ENCODE measurements around the gene TRERF1. TPM values are rescaled to one million over a fixed set of nuclear protein-coding genes. Genes with fewer than 3 reads are reported as not detected.
"Not testable (repeated sequence)": the region's sequence is repeated elsewhere in the genome, so short reads cannot be mapped to it uniquely, and the experiment has no call there.

Gene TRERF1
- total RNA-seq, 1 experiment from 2014 or later: 14.5 TPM

DNA sequence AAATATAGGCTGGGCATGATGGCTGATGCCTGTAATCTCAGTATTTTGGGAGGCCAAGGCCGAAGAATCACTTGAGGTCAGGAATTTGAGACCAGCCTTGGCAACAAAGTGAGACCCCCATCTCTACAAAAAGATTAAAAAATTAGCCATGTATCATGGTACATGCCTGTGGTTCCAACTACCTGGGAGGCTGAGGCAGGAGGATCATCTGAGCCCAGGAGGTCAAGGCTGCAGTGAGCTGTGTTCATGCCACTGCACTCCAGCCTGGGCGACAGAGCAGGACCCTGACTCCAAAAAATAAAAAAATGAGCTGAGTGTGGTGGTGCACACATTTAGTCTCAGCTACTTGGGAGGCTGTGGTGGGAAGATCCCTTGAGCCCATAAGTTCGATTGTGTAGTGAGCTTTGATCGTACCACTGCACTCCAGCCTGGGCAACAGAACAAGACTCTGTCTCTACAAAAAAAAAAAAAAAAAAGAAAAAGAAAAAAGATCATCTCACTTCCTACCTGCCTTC lies 246.9 kb downstream of the TRERF1 start:
- no peak overlapping the region for H3K4me2 ChIP-seq
- H3K27me3 ChIP-seq (ENCODE audit: insufficient read depth, low read depth): no peaks in the 10 kb centered on the region
- TF ChIP-seq, protein P1, sequence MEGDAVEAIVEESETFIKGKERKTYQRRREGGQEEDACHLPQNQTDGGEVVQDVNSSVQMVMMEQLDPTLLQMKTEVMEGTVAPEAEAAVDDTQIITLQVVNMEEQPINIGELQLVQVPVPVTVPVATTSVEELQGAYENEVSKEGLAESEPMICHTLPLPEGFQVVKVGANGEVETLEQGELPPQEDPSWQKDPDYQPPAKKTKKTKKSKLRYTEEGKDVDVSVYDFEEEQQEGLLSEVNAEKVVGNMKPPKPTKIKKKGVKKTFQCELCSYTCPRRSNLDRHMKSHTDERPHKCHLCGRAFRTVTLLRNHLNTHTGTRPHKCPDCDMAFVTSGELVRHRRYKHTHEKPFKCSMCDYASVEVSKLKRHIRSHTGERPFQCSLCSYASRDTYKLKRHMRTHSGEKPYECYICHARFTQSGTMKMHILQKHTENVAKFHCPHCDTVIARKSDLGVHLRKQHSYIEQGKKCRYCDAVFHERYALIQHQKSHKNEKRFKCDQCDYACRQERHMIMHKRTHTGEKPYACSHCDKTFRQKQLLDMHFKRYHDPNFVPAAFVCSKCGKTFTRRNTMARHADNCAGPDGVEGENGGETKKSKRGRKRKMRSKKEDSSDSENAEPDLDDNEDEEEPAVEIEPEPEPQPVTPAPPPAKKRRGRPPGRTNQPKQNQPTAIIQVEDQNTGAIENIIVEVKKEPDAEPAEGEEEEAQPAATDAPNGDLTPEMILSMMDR (conservative IDR thresholded peaks at IDR 0.05): no peak
- no peak for TF ChIP-seq EZH2 (IDR thresholded peaks at IDR 0.05; ENCODE audit: low read depth)
- H4K20me1 ChIP-seq (ENCODE audit: insufficient read depth): no peaks in the 10 kb centered on the region
- H3K79me2 ChIP-seq (ENCODE audit: low read depth): no peaks in the 10 kb centered on the region
- peaks cover 7% of the 10 kb centered on the region for H3K4me1 ChIP-seq (replicated peaks; ENCODE audit: insufficient read depth)
- peaks cover 18% of the 10 kb centered on the region for H3K36me3 ChIP-seq (ENCODE audit: low read depth)
- H3K4me3 ChIP-seq: no peak overlapping the region
- no peak overlapping the region for H2AFZ ChIP-seq
- no peaks in the 10 kb centered on the region for H3K9me2 ChIP-seq (ENCODE audit: insufficient read depth)
- H3K27ac ChIP-seq: no peak overlapping the region
- CTCF ChIA-PET: no interaction called here
- H3K9me3 ChIP-seq (ENCODE audit: insufficient read depth, low read depth): no peaks in the 10 kb centered on the region
- DNase-seq: no peak
- no TSS peak for BruUV-seq (replicated peaks)
- POLR2A ChIA-PET (ENCODE audit: unreplicated experiment): no interaction called here
- H3F3A ChIP-seq (ENCODE audit: insufficient read depth, low read depth): peaks cover 22% of the 10 kb centered on the region; the same call in 1 of the 2 replicates
- intact Hi-C loops (cut with micrococcal nuclease; ENCODE audit: unreplicated experiment): no loop called here

DNA sequence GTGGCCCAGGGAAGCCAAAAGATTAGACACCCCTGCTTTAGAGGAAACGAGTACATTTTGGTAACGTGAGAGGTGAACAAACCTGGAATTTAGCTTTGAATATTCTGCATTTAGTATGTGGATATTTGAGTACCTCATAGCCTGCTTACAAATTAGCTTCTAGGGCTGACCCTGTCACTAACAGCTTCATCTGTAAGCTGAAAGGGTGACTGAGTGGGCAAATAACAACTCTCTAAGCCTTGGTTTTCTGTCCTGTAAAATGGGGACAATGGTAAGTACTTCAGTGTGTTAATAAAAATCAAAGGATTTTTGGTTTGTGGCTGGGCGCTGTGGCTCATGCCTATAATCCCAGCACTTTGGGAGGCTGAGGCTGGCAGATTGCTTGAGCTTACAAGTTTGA lies 248.5 kb downstream of the TRERF1 start:
- no TSS peak for BruUV-seq (replicated peaks)
- TF ChIP-seq EZH2 (IDR thresholded peaks at IDR 0.05; ENCODE audit: low read depth): no peak
- TF ChIP-seq, protein P1 (conservative IDR thresholded peaks at IDR 0.05): no peak
- no peak for DNase-seq
- POLR2A ChIA-PET (ENCODE audit: unreplicated experiment): no interaction called here
- Histone ChIP-seq H3K4me3 (no peak overlapping the region), H3K79me2 (ENCODE audit: low read depth) (no peaks in the 10 kb centered on the region), H4K20me1 (ENCODE audit: insufficient read depth) (no peaks in the 10 kb centered on the region), H3K27ac (no peak overlapping the region), H3K9me3 (ENCODE audit: insufficient read depth, low read depth) (no peaks in the 10 kb centered on the region), H2AFZ (no peak overlapping the region), H3K9me2 (ENCODE audit: insufficient read depth) (no peaks in the 10 kb centered on the region), H3K4me2 (no peak overlapping the region), H3K27me3 (ENCODE audit: insufficient read depth, low read depth) (no peaks in the 10 kb centered on the region), H3K4me1 (replicated peaks; ENCODE audit: insufficient read depth) (peaks cover 7% of the 10 kb centered on the region), H3K36me3 (ENCODE audit: low read depth) (peaks cover 8% of the 10 kb centered on the region; the same call in 1 of the 2 replicates), H3F3A (ENCODE audit: insufficient read depth, low read depth) (peaks cover 22% of the 10 kb centered on the region; the same call in 1 of the 2 replicates)
- CTCF ChIA-PET: interaction anchor here (0.7 kb wide), 2 partner anchors 34 to 130 kb away, joined by 3 read pairs; no protein-coding TSS in a partner anchor
- intact Hi-C loops (cut with micrococcal nuclease; ENCODE audit: unreplicated experiment): no loop called here

DNA sequence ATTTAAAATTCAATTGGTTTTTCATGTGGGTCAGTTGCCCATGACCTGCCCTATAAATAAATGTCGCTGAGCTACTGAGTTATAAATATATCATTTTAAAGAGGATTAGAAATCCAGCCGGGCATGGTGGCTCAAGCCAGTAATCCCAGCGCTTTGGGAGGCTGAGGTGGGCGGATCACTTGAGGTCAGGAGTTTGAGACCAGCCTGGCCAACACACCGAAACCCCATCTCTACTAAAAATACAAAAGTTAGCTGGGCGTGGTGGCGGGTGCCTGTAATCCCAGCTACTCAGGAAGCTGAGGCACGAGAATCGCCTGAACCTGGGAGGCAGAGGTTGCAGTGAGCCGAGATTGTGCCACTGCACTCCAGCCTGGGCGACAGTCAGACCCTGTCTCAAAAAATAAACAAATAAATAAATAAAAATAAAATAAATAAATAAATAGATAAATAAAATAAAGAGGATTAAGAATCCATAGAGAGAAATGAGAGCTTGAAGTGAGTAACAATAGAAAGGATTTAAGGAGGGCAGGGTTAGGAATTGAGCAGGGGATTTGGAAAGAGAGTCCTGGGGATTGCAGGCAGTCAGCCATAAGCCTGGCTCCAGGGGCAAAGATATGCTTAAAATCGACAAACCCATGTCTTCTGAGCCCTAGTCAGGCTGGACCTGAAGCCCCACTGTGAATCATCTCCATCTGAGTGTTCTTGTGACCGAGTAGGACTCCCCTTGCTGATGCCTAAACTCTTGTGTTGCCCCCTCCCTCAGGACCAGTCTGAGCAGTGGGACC lies 249.4 kb downstream of the TRERF1 start:
- H2AFZ ChIP-seq; BruUV-seq (replicated peaks); H3K79me2 ChIP-seq (ENCODE audit: low read depth); H3K9me3 ChIP-seq (ENCODE audit: insufficient read depth, low read depth); H3K27ac ChIP-seq; H3K4me3 ChIP-seq; intact Hi-C loops (cut with micrococcal nuclease; ENCODE audit: unreplicated experiment); DNase-seq; H3K27me3 ChIP-seq (ENCODE audit: insufficient read depth, low read depth); H4K20me1 ChIP-seq (ENCODE audit: insufficient read depth); H3K4me2 ChIP-seq; H3K36me3 ChIP-seq (ENCODE audit: low read depth); H3K4me1 ChIP-seq (replicated peaks; ENCODE audit: insufficient read depth); H3K9me2 ChIP-seq (ENCODE audit: insufficient read depth); POLR2A ChIA-PET (ENCODE audit: unreplicated experiment): not testable (repeated sequence)
- peaks cover 22% of the 10 kb centered on the region; the same call in 1 of the 2 replicates for H3F3A ChIP-seq (ENCODE audit: insufficient read depth, low read depth)
- CTCF ChIA-PET: interaction anchor here (0.7 kb wide), 1 partner anchor 33 kb away, joined by 3 read pairs; no protein-coding TSS in a partner anchor
